Measurements from ENCODE around the gene NYNRIN. TPM values are rescaled to one million over a fixed set of nuclear protein-coding genes. Genes with fewer than 3 reads are reported as not detected.

Gene NYNRIN
- total RNA-seq, 1 donor from 2014 or later, result 19.3 TPM

GRCh38 chr14:24435998-24436354, 37.2 kb downstream of the NYNRIN start:
- no peaks in the 10 kb centered on the region for H3K27me3 ChIP-seq (ENCODE audit: control insufficient read depth in 3 of 3, insufficient read depth in 3 of 3, low read length in 3 of 3)
- peak overlapping the region in 1 of 3 donors; percentile 47 for H3K9ac ChIP-seq (ENCODE audit: low read depth in 1 of 3, low read length in 3 of 3)
- peaks cover 64 to 83% (median 82%) of the 10 kb centered on the region in 3 donors for H3K36me3 ChIP-seq (ENCODE audit: control insufficient read depth in 3 of 3, insufficient read depth in 3 of 3, low read length in 3 of 3)
- peak overlapping the region; percentile 64 for H3K27ac ChIP-seq (ENCODE audit: low read depth, low read length)
- H3K4me3 ChIP-seq (ENCODE audit: low read length in 3 of 3), result no peak overlapping the region
- no peaks in the 10 kb centered on the region for H3K9me3 ChIP-seq (ENCODE audit: control insufficient read depth in 3 of 3, low read length in 3 of 3)
- peaks cover 44 to 59% (median 52%) of the 10 kb centered on the region in 3 donors for H3K4me1 ChIP-seq (ENCODE audit: control insufficient read depth in 3 of 3, insufficient read depth in 3 of 3, low read length in 3 of 3)

GRCh38 chr14:24436355-24437019, 37.7 kb downstream of the NYNRIN start:
- Histone ChIP-seq H3K9me3 (ENCODE audit: control insufficient read depth in 3 of 3, low read length in 3 of 3) (no peaks in the 10 kb centered on the region), H3K27ac (ENCODE audit: low read depth, low read length) (peak overlapping the region; percentile 64), H3K4me3 (ENCODE audit: low read length in 3 of 3) (no peak overlapping the region), H3K27me3 (ENCODE audit: control insufficient read depth in 3 of 3, insufficient read depth in 3 of 3, low read length in 3 of 3) (no peaks in the 10 kb centered on the region), H3K36me3 (ENCODE audit: control insufficient read depth in 3 of 3, insufficient read depth in 3 of 3, low read length in 3 of 3) (peaks cover 66 to 82% (median 78%) of the 10 kb centered on the region in 3 donors), H3K4me1 (ENCODE audit: control insufficient read depth in 3 of 3, insufficient read depth in 3 of 3, low read length in 3 of 3) (peaks cover 44 to 59% (median 50%) of the 10 kb centered on the region in 3 donors), H3K9ac (ENCODE audit: low read depth in 1 of 3, low read length in 3 of 3) (peak overlapping the region in 2 of 3 donors; percentile 17 to 47)

GRCh38 chr14:24437020-24437735, 38.4 kb downstream of the NYNRIN start:
- peak overlapping the region in 2 of 3 donors; percentile 17 to 47 for H3K9ac ChIP-seq (ENCODE audit: low read depth in 1 of 3, low read length in 3 of 3)
- H3K36me3 ChIP-seq (ENCODE audit: control insufficient read depth in 3 of 3, insufficient read depth in 3 of 3, low read length in 3 of 3), result peaks cover 64 to 75% (median 72%) of the 10 kb centered on the region in 3 donors
- no peaks in the 10 kb centered on the region for H3K27me3 ChIP-seq (ENCODE audit: control insufficient read depth in 3 of 3, insufficient read depth in 3 of 3, low read length in 3 of 3)
- H3K9me3 ChIP-seq (ENCODE audit: control insufficient read depth in 3 of 3, low read length in 3 of 3), result no peaks in the 10 kb centered on the region
- H3K4me1 ChIP-seq (ENCODE audit: control insufficient read depth in 3 of 3, insufficient read depth in 3 of 3, low read length in 3 of 3), result peaks cover 42 to 59% (median 49%) of the 10 kb centered on the region in 3 donors
- H3K27ac ChIP-seq (ENCODE audit: low read depth, low read length), result peak overlapping the region; percentile 54
- no peak overlapping the region for H3K4me3 ChIP-seq (ENCODE audit: low read length in 3 of 3)

- peaks cover 60 to 70% (median 67%) of the 10 kb centered on the region in 3 donors for H3K36me3 ChIP-seq (ENCODE audit: control insufficient read depth in 3 of 3, insufficient read depth in 3 of 3, low read length in 3 of 3)
- H3K27me3 ChIP-seq (ENCODE audit: control insufficient read depth in 3 of 3, insufficient read depth in 3 of 3, low read length in 3 of 3), result no peaks in the 10 kb centered on the region
- H3K9me3 ChIP-seq (ENCODE audit: control insufficient read depth in 3 of 3, low read length in 3 of 3), result no peaks in the 10 kb centered on the region
- no peak overlapping the region for H3K4me3 ChIP-seq (ENCODE audit: low read length in 3 of 3)
- peak overlapping the region in 1 of 3 donors; percentile 47 for H3K9ac ChIP-seq (ENCODE audit: low read depth in 1 of 3, low read length in 3 of 3)
- peak overlapping the region; percentile 54 for H3K27ac ChIP-seq (ENCODE audit: low read depth, low read length)
- peaks cover 37 to 53% (median 45%) of the 10 kb centered on the region in 3 donors for H3K4me1 ChIP-seq (ENCODE audit: control insufficient read depth in 3 of 3, insufficient read depth in 3 of 3, low read length in 3 of 3)
Observed at GRCh38 chr14:24437736-24438067, 38.9 kb downstream of the NYNRIN start.

- H3K27me3 ChIP-seq (ENCODE audit: control insufficient read depth in 3 of 3, insufficient read depth in 3 of 3, low read length in 3 of 3), result no peaks in the 10 kb centered on the region
- peaks cover 52 to 62% (median 59%) of the 10 kb centered on the region in 3 donors for H3K36me3 ChIP-seq (ENCODE audit: control insufficient read depth in 3 of 3, insufficient read depth in 3 of 3, low read length in 3 of 3)
- H3K4me3 ChIP-seq (ENCODE audit: low read length in 3 of 3), result no peak overlapping the region
- no peak overlapping the region for H3K27ac ChIP-seq (ENCODE audit: low read depth, low read length)
- H3K9me3 ChIP-seq (ENCODE audit: control insufficient read depth in 3 of 3, low read length in 3 of 3), result no peaks in the 10 kb centered on the region
- H3K4me1 ChIP-seq (ENCODE audit: control insufficient read depth in 3 of 3, insufficient read depth in 3 of 3, low read length in 3 of 3), result peaks cover 38 to 54% (median 45%) of the 10 kb centered on the region in 3 donors
- H3K9ac ChIP-seq (ENCODE audit: low read depth in 1 of 3, low read length in 3 of 3), result no peak overlapping the region
Observed at GRCh38 chr14:24438223-24439097, 39.7 kb downstream of the NYNRIN start.

- H3K27ac ChIP-seq (ENCODE audit: low read depth, low read length), result no peak overlapping the region
- H3K9me3 ChIP-seq (ENCODE audit: control insufficient read depth in 3 of 3, low read length in 3 of 3), result no peaks in the 10 kb centered on the region
- H3K27me3 ChIP-seq (ENCODE audit: control insufficient read depth in 3 of 3, insufficient read depth in 3 of 3, low read length in 3 of 3), result no peaks in the 10 kb centered on the region
- no peak overlapping the region for H3K9ac ChIP-seq (ENCODE audit: low read depth in 1 of 3, low read length in 3 of 3)
- H3K36me3 ChIP-seq (ENCODE audit: control insufficient read depth in 3 of 3, insufficient read depth in 3 of 3, low read length in 3 of 3), result peaks cover 51 to 57% (median 52%) of the 10 kb centered on the region in 3 donors
- peaks cover 40 to 55% (median 45%) of the 10 kb centered on the region in 3 donors for H3K4me1 ChIP-seq (ENCODE audit: control insufficient read depth in 3 of 3, insufficient read depth in 3 of 3, low read length in 3 of 3)
- no peak overlapping the region for H3K4me3 ChIP-seq (ENCODE audit: low read length in 3 of 3)
Observed at GRCh38 chr14:24439257-24439656, 40.5 kb downstream of the NYNRIN start.

GRCh38 chr14:24439830-24440605, 41.2 kb downstream of the NYNRIN start:
- H3K9ac ChIP-seq (ENCODE audit: low read depth in 1 of 3, low read length in 3 of 3), result peak overlapping the region in 2 of 3 donors; percentile 12 to 55
- H3K4me3 ChIP-seq (ENCODE audit: low read length in 3 of 3), result no peak overlapping the region
- H3K27me3 ChIP-seq (ENCODE audit: control insufficient read depth in 3 of 3, insufficient read depth in 3 of 3, low read length in 3 of 3), result no peaks in the 10 kb centered on the region
- H3K36me3 ChIP-seq (ENCODE audit: control insufficient read depth in 3 of 3, insufficient read depth in 3 of 3, low read length in 3 of 3), result peaks cover 49 to 55% (median 51%) of the 10 kb centered on the region in 3 donors
- H3K27ac ChIP-seq (ENCODE audit: low read depth, low read length), result no peak overlapping the region
- H3K4me1 ChIP-seq (ENCODE audit: control insufficient read depth in 3 of 3, insufficient read depth in 3 of 3, low read length in 3 of 3), result peaks cover 40 to 55% (median 45%) of the 10 kb centered on the region in 3 donors
- H3K9me3 ChIP-seq (ENCODE audit: control insufficient read depth in 3 of 3, low read length in 3 of 3), result no peaks in the 10 kb centered on the region

GRCh38 chr14:24440606-24441399, 42.0 kb downstream of the NYNRIN start:
- Histone ChIP-seq H3K27ac (ENCODE audit: low read depth, low read length) (no peak overlapping the region), H3K9ac (ENCODE audit: low read depth in 1 of 3, low read length in 3 of 3) (peak overlapping the region in 2 of 3 donors; percentile 29 to 99)

More at GRCh38 chr14:24440606-24441399, 42.0 kb downstream of the NYNRIN start:
- Histone ChIP-seq H3K27me3 (ENCODE audit: control insufficient read depth in 3 of 3, insufficient read depth in 3 of 3, low read length in 3 of 3) (no peaks in the 10 kb centered on the region), H3K36me3 (ENCODE audit: control insufficient read depth in 3 of 3, insufficient read depth in 3 of 3, low read length in 3 of 3) (peaks cover 43 to 50% (median 49%) of the 10 kb centered on the region in 3 donors), H3K4me3 (ENCODE audit: low read length in 3 of 3) (no peak overlapping the region), H3K9me3 (ENCODE audit: control insufficient read depth in 3 of 3, low read length in 3 of 3) (no peaks in the 10 kb centered on the region), H3K4me1 (ENCODE audit: control insufficient read depth in 3 of 3, insufficient read depth in 3 of 3, low read length in 3 of 3) (peaks cover 40 to 51% (median 42%) of the 10 kb centered on the region in 3 donors)

All from skeletal muscle tissue (tissue), 4 donors.